DOHH2 (cell line): Measurements from ENCODE around the gene RNU5B-1.
"Not testable (repeated sequence)": the region's sequence is repeated elsewhere in the genome, so short reads cannot be mapped to it uniquely, and the experiment has no call there.

ENCODE experiments used
- CTCF ChIP-seq: fragments of 200-600 bp; sonication (generic); IDR thresholded peaks from one replicate; pipeline ENCODE4 v1.5.1; 2014; ENCODE audit warnings: antibody characterized with exemption, mild to moderate bottlenecking, low read depth, low read length; ENCODE audit not compliant: poor library complexity, severe bottlenecking
- EZH2phosphoT487 ChIP-seq: fragments of 200-600 bp; sonication (generic); IDR thresholded peaks from 2 replicates; pipeline ENCODE4 v1.6.1; 2017; ENCODE audit warnings: borderline replicate concordance, mild to moderate bottlenecking, antibody characterized with exemption, low read length, moderate library complexity, mixed read lengths

GRCh38 chr15:65347756-65348155 lies 43.3 kb downstream of the RNU5B-1 start:
- TF ChIP-seq CTCF, EZH2phosphoT487: not testable (repeated sequence)
